Mammary epithelial cell (primary cell): Measurements from ENCODE around the gene PAPPA2.

ENCODE experiments used
- CTCF ChIP-seq, 2 donors: IDR thresholded peaks in 1 of 2; conservative IDR thresholded peaks in 1 of 2; 2 replicates each; pipeline ENCODE4 v1.5.1; 2011 to 2012; ENCODE audit warnings: inconsistent platforms in 2 of 2, low read length in 2 of 2, mild to moderate bottlenecking in 2 of 2, control low read depth in 1 of 2, low read depth in 1 of 2; ENCODE audit not compliant: insufficient read depth in 1 of 2; ENCODE audit errors: extremely low read depth in 1 of 2
- EZH2 ChIP-seq: IDR thresholded peaks from 2 replicates; pipeline ENCODE4 v1.6.1; 2012; ENCODE audit warnings: low read length, inconsistent platforms, borderline replicate concordance

GRCh38 chr1:176638713-176639526 is 175.9 kb downstream of the PAPPA2 start:
- TF ChIP-seq CTCF (conservative IDR thresholded peaks at IDR 0.05 in 1 of 2, IDR thresholded peaks at IDR 0.05 in 1 of 2; ENCODE audit: extremely low read depth in 1 of 2, insufficient read depth in 1 of 2, low read depth in 1 of 2, low read length in 2 of 2) (no peak), EZH2 (no peak)
